ENCODE results near the gene MAP4K3.

- TF ChIP-seq, protein P1, sequence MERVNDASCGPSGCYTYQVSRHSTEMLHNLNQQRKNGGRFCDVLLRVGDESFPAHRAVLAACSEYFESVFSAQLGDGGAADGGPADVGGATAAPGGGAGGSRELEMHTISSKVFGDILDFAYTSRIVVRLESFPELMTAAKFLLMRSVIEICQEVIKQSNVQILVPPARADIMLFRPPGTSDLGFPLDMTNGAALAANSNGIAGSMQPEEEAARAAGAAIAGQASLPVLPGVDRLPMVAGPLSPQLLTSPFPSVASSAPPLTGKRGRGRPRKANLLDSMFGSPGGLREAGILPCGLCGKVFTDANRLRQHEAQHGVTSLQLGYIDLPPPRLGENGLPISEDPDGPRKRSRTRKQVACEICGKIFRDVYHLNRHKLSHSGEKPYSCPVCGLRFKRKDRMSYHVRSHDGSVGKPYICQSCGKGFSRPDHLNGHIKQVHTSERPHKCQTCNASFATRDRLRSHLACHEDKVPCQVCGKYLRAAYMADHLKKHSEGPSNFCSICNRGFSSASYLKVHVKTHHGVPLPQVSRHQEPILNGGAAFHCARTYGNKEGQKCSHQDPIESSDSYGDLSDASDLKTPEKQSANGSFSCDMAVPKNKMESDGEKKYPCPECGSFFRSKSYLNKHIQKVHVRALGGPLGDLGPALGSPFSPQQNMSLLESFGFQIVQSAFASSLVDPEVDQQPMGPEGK (CRISPR knock-in tag; IDR thresholded peaks at IDR 0.05; ENCODE audit: borderline replicate concordance), result no peak
- TF ChIP-seq CSDC2 (CRISPR knock-in tag; IDR thresholded peaks at IDR 0.05) (no peak), ESRRG (CRISPR knock-in tag; IDR thresholded peaks at IDR 0.05) (no peak)
These were observed 1.1 kb downstream of the MAP4K3 start for GRCh38 chr2:39435741-39436591.
